Loucy (cell line): ENCODE data around the gene KRT26.

ENCODE experiments used
- EZH2phosphoT487 ChIP-seq: fragments of 200-600 bp; IDR thresholded peaks from 2 replicates; pipeline ENCODE4 v1.6.1; 2018; ENCODE audit warnings: antibody characterized with exemption, mild to moderate bottlenecking, moderate library complexity, borderline replicate concordance
- TF ChIP-seq, protein P1 (sequence below): fragments of 200-600 bp; sonication (generic); conservative IDR thresholded peaks from 2 replicates; pipeline ENCODE4 v1.5.1; 2014; ENCODE audit warnings: mild to moderate bottlenecking, antibody characterized with exemption, low read length

DNA sequence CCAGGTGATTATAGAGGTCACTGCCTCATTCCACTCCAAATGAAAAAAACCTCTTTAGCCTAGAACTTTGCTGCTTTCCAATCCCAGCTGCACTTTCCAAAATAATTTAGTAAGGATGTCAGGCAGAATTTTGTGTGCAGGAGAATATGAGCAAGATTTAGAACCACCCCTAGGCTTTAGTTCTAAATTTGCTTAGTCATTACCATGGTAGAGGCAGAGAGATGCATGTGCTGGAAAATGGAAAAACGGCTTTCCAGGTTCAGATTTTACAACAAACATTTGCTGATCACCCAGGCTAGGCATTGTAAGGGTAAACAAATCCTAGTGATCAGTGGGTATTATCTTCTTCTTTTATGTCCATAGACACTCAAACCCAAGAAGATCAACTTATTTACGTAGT lies 6.3 kb downstream of the KRT26 start:
- TF ChIP-seq, protein P1, sequence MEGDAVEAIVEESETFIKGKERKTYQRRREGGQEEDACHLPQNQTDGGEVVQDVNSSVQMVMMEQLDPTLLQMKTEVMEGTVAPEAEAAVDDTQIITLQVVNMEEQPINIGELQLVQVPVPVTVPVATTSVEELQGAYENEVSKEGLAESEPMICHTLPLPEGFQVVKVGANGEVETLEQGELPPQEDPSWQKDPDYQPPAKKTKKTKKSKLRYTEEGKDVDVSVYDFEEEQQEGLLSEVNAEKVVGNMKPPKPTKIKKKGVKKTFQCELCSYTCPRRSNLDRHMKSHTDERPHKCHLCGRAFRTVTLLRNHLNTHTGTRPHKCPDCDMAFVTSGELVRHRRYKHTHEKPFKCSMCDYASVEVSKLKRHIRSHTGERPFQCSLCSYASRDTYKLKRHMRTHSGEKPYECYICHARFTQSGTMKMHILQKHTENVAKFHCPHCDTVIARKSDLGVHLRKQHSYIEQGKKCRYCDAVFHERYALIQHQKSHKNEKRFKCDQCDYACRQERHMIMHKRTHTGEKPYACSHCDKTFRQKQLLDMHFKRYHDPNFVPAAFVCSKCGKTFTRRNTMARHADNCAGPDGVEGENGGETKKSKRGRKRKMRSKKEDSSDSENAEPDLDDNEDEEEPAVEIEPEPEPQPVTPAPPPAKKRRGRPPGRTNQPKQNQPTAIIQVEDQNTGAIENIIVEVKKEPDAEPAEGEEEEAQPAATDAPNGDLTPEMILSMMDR, result no peak
- no peak for TF ChIP-seq EZH2phosphoT487
